Right lobe of liver (tissue), 4 donors: ENCODE measurements around the gene PROK1.

ENCODE experiments used
- CTCF ChIP-seq, 4 donors: fragments of 200-600 bp in 3 of 4; fragments of 450-650 bp in 1 of 4; IDR thresholded peaks; one replicate each; pipeline versions ENCODE4 v1.5.1 to v1.8.0; 2016 to 2022; ENCODE audit warnings: antibody characterized with exemption in 4 of 4, mild to moderate bottlenecking in 2 of 4
- POLR2A ChIP-seq: fragments of 450-650 bp; IDR thresholded peaks from one replicate; pipeline ENCODE4 v1.6.1; 2017; ENCODE audit warnings: antibody characterized with exemption, mild to moderate bottlenecking
- donor health status: DM: no; HTN: no; CAD: no.
- donor health status: DM: no; HTN: no; CAD: no.
- donor health status: DM: no; HTN: yes; CAD: no.

GRCh38 chr1:110462093-110462492 is 11.1 kb downstream of the PROK1 start:
- no peak for TF ChIP-seq CTCF (IDR thresholded peaks at IDR 0.05)
- no peak for TF ChIP-seq POLR2A
